ENCODE data around the gene KMT2D. TPM values are rescaled to one million over a fixed set of nuclear protein-coding genes. Genes with fewer than 3 reads are reported as not detected.

KMT2D gene
- total RNA-seq, 1 donor from 2014 or later: 136 TPM

GRCh38 chr12:49089821-49090773 is 29.5 kb upstream of the KMT2D start:
- POLR2A ChIA-PET: interaction anchor here (0.5 to 5.0 kb wide), 6 partner anchors 20 to 172 kb away, joined by 4 to 44 read pairs (median 8); partner anchors contain the start of genes LMBR1L, RHEBL1, TUBA1A and TUBA1B
- TF ChIP-seq, protein P1, sequence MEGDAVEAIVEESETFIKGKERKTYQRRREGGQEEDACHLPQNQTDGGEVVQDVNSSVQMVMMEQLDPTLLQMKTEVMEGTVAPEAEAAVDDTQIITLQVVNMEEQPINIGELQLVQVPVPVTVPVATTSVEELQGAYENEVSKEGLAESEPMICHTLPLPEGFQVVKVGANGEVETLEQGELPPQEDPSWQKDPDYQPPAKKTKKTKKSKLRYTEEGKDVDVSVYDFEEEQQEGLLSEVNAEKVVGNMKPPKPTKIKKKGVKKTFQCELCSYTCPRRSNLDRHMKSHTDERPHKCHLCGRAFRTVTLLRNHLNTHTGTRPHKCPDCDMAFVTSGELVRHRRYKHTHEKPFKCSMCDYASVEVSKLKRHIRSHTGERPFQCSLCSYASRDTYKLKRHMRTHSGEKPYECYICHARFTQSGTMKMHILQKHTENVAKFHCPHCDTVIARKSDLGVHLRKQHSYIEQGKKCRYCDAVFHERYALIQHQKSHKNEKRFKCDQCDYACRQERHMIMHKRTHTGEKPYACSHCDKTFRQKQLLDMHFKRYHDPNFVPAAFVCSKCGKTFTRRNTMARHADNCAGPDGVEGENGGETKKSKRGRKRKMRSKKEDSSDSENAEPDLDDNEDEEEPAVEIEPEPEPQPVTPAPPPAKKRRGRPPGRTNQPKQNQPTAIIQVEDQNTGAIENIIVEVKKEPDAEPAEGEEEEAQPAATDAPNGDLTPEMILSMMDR (IDR thresholded peaks at IDR 0.05): no peak
- H3K27ac Mint-ChIP-seq: no peak overlapping the region
- ATAC-seq (ENCODE audit: low read depth): no peak
- H3K4me3 Mint-ChIP-seq: peak overlapping the region; percentile 75
- peaks cover 54% of the 10 kb centered on the region for H3K27me3 Mint-ChIP-seq
- H3K4me1 Mint-ChIP-seq: peaks cover 58% of the 10 kb centered on the region
- intact Hi-C loops (cut with micrococcal nuclease): loop anchor here (2.0 to 5.0 kb wide), 3 partner anchors 99 to 253 kb away; partner anchors contain the start of gene TUBA1A
- peak; percentile 48 for DNase-seq
- H3K9me3 Mint-ChIP-seq: no peaks in the 10 kb centered on the region
- no peaks in the 10 kb centered on the region for H3K36me3 Mint-ChIP-seq (ENCODE audit: low read depth)
- CTCF ChIA-PET: interaction anchor here (1.0 to 6.5 kb wide), 7 partner anchors 8 to 145 kb away, joined by 3 to 79 read pairs (median 19); partner anchors contain the start of gene RHEBL1

- H3K27me3 Mint-ChIP-seq: peaks cover 51% of the 10 kb centered on the region
- TF ChIP-seq, protein P1 (IDR thresholded peaks at IDR 0.05): no peak
- H3K36me3 Mint-ChIP-seq (ENCODE audit: low read depth): no peaks in the 10 kb centered on the region
- no peak overlapping the region for H3K4me3 Mint-ChIP-seq
- no peak for ATAC-seq (ENCODE audit: low read depth)
- no peak for DNase-seq
- no peaks in the 10 kb centered on the region for H3K9me3 Mint-ChIP-seq
- intact Hi-C loops (cut with micrococcal nuclease): loop anchor here (1.0 to 2.0 kb wide), 7 partner anchors 19 to 254 kb away; partner anchors contain the start of genes LMBR1L and TUBA1A
- H3K4me1 Mint-ChIP-seq: peaks cover 47% of the 10 kb centered on the region
- no peak overlapping the region for H3K27ac Mint-ChIP-seq
- ChIA-PET CTCF (interaction anchor here (0.6 to 4.8 kb wide), 23 partner anchors 9 to 206 kb away, joined by 3 to 53 read pairs (median 7); partner anchors contain the start of genes DDN, LMBR1L, PRPH and RHEBL1), POLR2A (interaction anchor here (0.6 to 5.0 kb wide), 7 partner anchors 19 to 146 kb away, joined by 3 to 44 read pairs (median 9); partner anchors contain the start of genes LMBR1L, RHEBL1, TUBA1A and TUBA1B)
These were observed 28.3 kb upstream of the KMT2D start for GRCh38 chr12:49088932-49089330.

GRCh38 chr12:49088150-49088931 is 27.7 kb upstream of the KMT2D start:
- TF ChIP-seq, protein P1 (IDR thresholded peaks at IDR 0.05): peak; percentile 35
- Mint-ChIP-seq H3K4me1 (peaks cover 42% of the 10 kb centered on the region), H3K27me3 (peaks cover 45% of the 10 kb centered on the region), H3K9me3 (no peaks in the 10 kb centered on the region), H3K27ac (no peak overlapping the region), H3K4me3 (peak overlapping the region; percentile 64), H3K36me3 (ENCODE audit: low read depth) (no peaks in the 10 kb centered on the region)
- ChIA-PET CTCF (interaction anchor here (0.6 to 4.8 kb wide), 27 partner anchors 10 to 206 kb away, joined by 3 to 53 read pairs (median 6); partner anchors contain the start of genes DDN, FKBP11, LMBR1L and PRPH), POLR2A (interaction anchor here (0.8 to 5.0 kb wide), 9 partner anchors 9 to 147 kb away, joined by 3 to 44 read pairs (median 7); partner anchors contain the start of genes LMBR1L, RHEBL1, TUBA1A and TUBA1B)
- DNase-seq (peak; percentile 53), ATAC-seq (ENCODE audit: low read depth) (peak; percentile 93)
- intact Hi-C loops (cut with micrococcal nuclease): loop anchor here (1.0 to 2.0 kb wide), 7 partner anchors 18 to 254 kb away; partner anchors contain the start of genes LMBR1L and TUBA1A

- intact Hi-C loops (cut with micrococcal nuclease): no loop called here
- Mint-ChIP-seq H3K27ac (no peak overlapping the region), H3K4me1 (peaks cover 26% of the 10 kb centered on the region), H3K9me3 (no peaks in the 10 kb centered on the region), H3K4me3 (no peak overlapping the region), H3K36me3 (ENCODE audit: low read depth) (no peaks in the 10 kb centered on the region), H3K27me3 (peaks cover 25% of the 10 kb centered on the region)
- TF ChIP-seq, protein P1 (IDR thresholded peaks at IDR 0.05): no peak
- ChIA-PET POLR2A (interaction anchor here (0.6 to 5.0 kb wide), 2 partner anchors 27 to 45 kb away, joined by 5 to 44 read pairs; partner anchors contain the start of gene TUBA1B), CTCF (interaction anchor here (0.9 to 4.8 kb wide), 6 partner anchors 12 to 99 kb away, joined by 3 to 53 read pairs (median 20); partner anchors contain the start of genes RHEBL1 and TUBA1B)
- ATAC-seq (ENCODE audit: low read depth) (no peak), DNase-seq (no peak)
These were observed 25.5 kb upstream of the KMT2D start for GRCh38 chr12:49086116-49086515.

All from activated B cell treated with CpG ODN at 0.5 μM for 24 hours (primary cell).